Spleen (tissue), 13 donors: ENCODE data around the gene IL17REL. TPM values are rescaled to one million over a fixed set of nuclear protein-coding genes. Genes with fewer than 3 reads are reported as not detected.

Experiments
- DNase-seq: peaks from one replicate; pipeline ENCODE4 v3.0.0-alpha.2; 2020
- H3K27ac ChIP-seq, 8 donors: fragments of 200-600 bp; sonication (generic) in 7 of 8; 1 replicate in 4 of 8; 2 replicates in 4 of 8; pipeline versions ENCODE4 v1.5.0 to v1.8.0; 2016 to 2021; ENCODE audit warnings: inconsistent platforms in 4 of 8, mild to moderate bottlenecking in 4 of 8, moderate library complexity in 1 of 8
- H3K27me3 ChIP-seq, 7 donors: fragments of 200-600 bp; sonication (generic) in 6 of 7; replicated peaks in 1 of 7; 1 replicate in 4 of 7; 2 replicates in 3 of 7; pipeline versions ENCODE4 v1.5.0 to v1.8.0; 2016 to 2021; ENCODE audit warnings: inconsistent platforms in 3 of 7, mild to moderate bottlenecking in 1 of 7
- H3K36me3 ChIP-seq, 6 donors: fragments of 200-600 bp; sonication (generic) in 5 of 6; 1 replicate in 4 of 6; 2 replicates in 2 of 6; pipeline versions ENCODE4 v1.5.0 to v1.8.0; 2016 to 2021; ENCODE audit warnings: inconsistent platforms in 2 of 6
- H3K4me1 ChIP-seq, 6 donors: fragments of 200-600 bp; sonication (generic) in 5 of 6; 1 replicate in 3 of 6; 2 replicates in 3 of 6; pipeline versions ENCODE4 v1.5.0 to v1.8.0; 2016 to 2021; ENCODE audit warnings: inconsistent platforms in 3 of 6
- H3K4me3 ChIP-seq, 8 donors: fragments of 200-600 bp; sonication (generic) in 7 of 8; 1 replicate in 4 of 8; 2 replicates in 4 of 8; pipeline versions ENCODE4 v1.5.0 to v1.8.0; 2016 to 2021; ENCODE audit warnings: inconsistent platforms in 4 of 8, mild to moderate bottlenecking in 4 of 8, moderate library complexity in 2 of 8
- H3K9me3 ChIP-seq, 8 donors: fragments of 200-600 bp; sonication (generic) in 7 of 8; 1 replicate in 4 of 8; 2 replicates in 4 of 8; pipeline versions ENCODE4 v1.5.0 to v1.8.0; 2016 to 2021; ENCODE audit warnings: inconsistent platforms in 4 of 8
- POLR2A ChIP-seq, 3 donors: fragments of 450-650 bp; IDR thresholded peaks; one replicate each; pipeline ENCODE4 v1.5.1; 2017; ENCODE audit warnings: antibody characterized with exemption in 3 of 3, mild to moderate bottlenecking in 1 of 3
- POLR2AphosphoS5 ChIP-seq, 3 donors: sonication (generic); formaldehyde crosslinking; IDR thresholded peaks; one replicate each; pipeline ENCODE4 v1.5.1; 2017; ENCODE audit warnings: antibody characterized with exemption in 3 of 3
- WGBS, 5 donors: extraction: QIAGEN DNeasy Blood & Tissue Kit in 3 of 5; methylation state at CpG; one replicate each; pipeline versions ENCODE4 v1.1.5 to v1.1.7; 2013 to 2018; 5-methylcytosine and 5-hydroxymethylcytosine counted together
- intact Hi-C: fragments of 100-400 bp; cut with DNase I; formaldehyde crosslinking; loops from one replicate; pipeline ENCODE4 v1.15.0; 2023; ENCODE audit warnings: low total_unique reads
- long read RNA-seq, 2 donors: transcript quantifications; one replicate each; lab custom pipeline, GENCODE V29; 2026
- polyA plus RNA-seq, 3 donors: library from polyadenylated mRNA; stranded (reverse); fragments of 200-250 nt; gene quantifications; one replicate each; pipeline ENCODE4 v1.2.1, GENCODE V29; 2013
- total RNA-seq, 7 donors: library from RNA; depleted of rRNA in 3 of 7; stranded (reverse); fragments of >200 nt in 3 of 7; fragmentation: NEBNext Ultra II Directional in 4 of 7; extraction: Animal tissue kit (Norgen Biotek cat#: 25700) in 4 of 7; gene quantifications; one replicate each; pipeline versions ENCODE4 v1.1.0 to v1.2.1, GENCODE V29; 2016 to 2021
- TF ChIP-seq, protein P1 (sequence below), 11 experiments: fragments of 200-600 bp in 7 of 11; fragments of 450-650 bp in 4 of 11; sonication (generic) in 4 of 11; IDR thresholded peaks in 8 of 11; conservative IDR thresholded peaks in 3 of 11; 1 replicate in 7 of 11; 2 replicates in 4 of 11; pipeline versions ENCODE4 v1.4.0 to v1.8.0; 2016 to 2021; ENCODE audit warnings: antibody characterized with exemption in 11 of 11, inconsistent platforms in 4 of 11, mild to moderate bottlenecking in 1 of 11
- donor health status: healthy with polysubstance abuse.
- donor health status: DM: no; HTN: no; CAD: no; lungs with moderate emphysema.
- donor health status: DM: no; HTN: no; CAD: no.
- donor health status: Bipolar disorder and iron deficiency.
- donor health status: healthy.
- donor health status: DM: no; HTN: no; CAD: no.
- donor health status: DM: yes; HTN: yes; CAD: no.

IL17REL gene
- 1 to 10 TPM in 2 of 7 donors, under 1 TPM in 5; 0.23 to 1.9 (median 0.94) TPM for total RNA-seq
- polyA plus RNA-seq, result 1 to 10 TPM in 1 of 3 donors, under 1 TPM in 2; 0.21 to 1.2 (median 0.33) TPM
- long read RNA-seq, donor 1, result 0 reads
- long read RNA-seq, donor 2, result 0 reads

DNA sequence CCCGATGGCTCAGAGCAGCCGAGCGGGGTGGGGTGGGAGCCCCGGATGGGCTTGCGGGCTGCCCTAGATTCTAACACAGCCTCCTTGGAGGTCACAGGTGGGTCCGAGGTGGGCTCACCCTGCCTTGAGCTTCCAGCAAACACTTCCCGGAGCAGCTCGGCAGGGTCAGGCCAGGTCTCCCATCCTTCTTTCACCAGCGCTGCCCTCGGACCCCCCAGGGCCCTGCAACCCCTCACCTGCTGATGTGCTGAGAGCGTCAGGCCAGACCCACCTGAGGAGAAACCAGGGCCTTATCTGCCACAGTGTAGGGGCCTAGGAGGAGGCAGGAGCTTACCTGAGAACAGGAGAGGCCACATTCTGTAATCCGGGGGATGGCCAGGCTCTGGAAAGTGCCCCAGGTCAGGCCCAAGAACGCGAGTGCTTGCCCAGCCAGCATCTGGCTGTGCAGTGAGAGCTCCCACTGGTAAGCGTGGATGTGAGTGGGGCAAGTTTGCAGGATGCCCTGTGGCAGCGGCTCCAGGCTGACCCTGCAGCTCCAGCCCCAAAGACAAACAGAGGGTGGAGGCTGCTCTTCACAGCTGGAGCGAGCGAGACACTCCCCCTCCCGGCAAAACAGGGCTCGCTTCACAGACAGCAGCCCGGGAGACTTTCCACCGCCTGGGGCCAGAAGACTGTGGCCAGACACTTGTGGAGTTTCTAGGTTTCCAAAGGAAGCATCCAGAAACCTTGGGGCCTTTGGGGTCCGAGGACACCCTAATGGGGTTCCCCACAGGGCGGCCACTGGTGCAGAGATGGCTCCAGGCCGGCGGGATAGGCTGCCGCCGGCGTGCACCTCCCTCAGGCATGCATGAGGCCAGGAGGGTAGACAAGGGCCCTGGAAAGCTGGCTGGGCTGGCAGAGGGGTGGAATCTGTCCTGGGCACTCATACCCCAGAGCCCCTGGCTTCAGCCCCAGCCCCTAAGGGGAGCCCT, at the start of gene IL17REL:
Gene IL17REL, minus strand, starts transcription at position 555 of the 971 bp plus-strand sequence. Its CDS starts 119 bp downstream, at position 436.
- H3K9me3 ChIP-seq, result no peaks in the 10 kb centered on the region
- no peak within 1 kb of the TSS for H3K27ac ChIP-seq
- 79 to 85% (median 81%) methylated on average over 15 to 29 of the region's 29 CpGs for WGBS, 5 donors
- intact Hi-C loops, result no loop called here
- no peak for TF ChIP-seq POLR2A (IDR thresholded peaks at IDR 0.05)
- TF ChIP-seq, protein P1, sequence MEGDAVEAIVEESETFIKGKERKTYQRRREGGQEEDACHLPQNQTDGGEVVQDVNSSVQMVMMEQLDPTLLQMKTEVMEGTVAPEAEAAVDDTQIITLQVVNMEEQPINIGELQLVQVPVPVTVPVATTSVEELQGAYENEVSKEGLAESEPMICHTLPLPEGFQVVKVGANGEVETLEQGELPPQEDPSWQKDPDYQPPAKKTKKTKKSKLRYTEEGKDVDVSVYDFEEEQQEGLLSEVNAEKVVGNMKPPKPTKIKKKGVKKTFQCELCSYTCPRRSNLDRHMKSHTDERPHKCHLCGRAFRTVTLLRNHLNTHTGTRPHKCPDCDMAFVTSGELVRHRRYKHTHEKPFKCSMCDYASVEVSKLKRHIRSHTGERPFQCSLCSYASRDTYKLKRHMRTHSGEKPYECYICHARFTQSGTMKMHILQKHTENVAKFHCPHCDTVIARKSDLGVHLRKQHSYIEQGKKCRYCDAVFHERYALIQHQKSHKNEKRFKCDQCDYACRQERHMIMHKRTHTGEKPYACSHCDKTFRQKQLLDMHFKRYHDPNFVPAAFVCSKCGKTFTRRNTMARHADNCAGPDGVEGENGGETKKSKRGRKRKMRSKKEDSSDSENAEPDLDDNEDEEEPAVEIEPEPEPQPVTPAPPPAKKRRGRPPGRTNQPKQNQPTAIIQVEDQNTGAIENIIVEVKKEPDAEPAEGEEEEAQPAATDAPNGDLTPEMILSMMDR (IDR thresholded peaks at IDR 0.05 in 8 of 11, conservative IDR thresholded peaks at IDR 0.05 in 3 of 11), result no peak
- no peak for TF ChIP-seq POLR2AphosphoS5 (IDR thresholded peaks at IDR 0.05)
- H3K4me3 ChIP-seq, result no peak within 1 kb of the TSS
- H3K27me3 ChIP-seq, result peaks cover 2 to 86% (median 66%) of the 10 kb centered on the region in 7 donors
- DNase-seq, result no peak
- H3K4me1 ChIP-seq, result peaks cover 2 to 72% (median 53%) of the 10 kb centered on the region in 6 donors
- H3K36me3 ChIP-seq, result no peaks in the 10 kb centered on the region

DNA sequence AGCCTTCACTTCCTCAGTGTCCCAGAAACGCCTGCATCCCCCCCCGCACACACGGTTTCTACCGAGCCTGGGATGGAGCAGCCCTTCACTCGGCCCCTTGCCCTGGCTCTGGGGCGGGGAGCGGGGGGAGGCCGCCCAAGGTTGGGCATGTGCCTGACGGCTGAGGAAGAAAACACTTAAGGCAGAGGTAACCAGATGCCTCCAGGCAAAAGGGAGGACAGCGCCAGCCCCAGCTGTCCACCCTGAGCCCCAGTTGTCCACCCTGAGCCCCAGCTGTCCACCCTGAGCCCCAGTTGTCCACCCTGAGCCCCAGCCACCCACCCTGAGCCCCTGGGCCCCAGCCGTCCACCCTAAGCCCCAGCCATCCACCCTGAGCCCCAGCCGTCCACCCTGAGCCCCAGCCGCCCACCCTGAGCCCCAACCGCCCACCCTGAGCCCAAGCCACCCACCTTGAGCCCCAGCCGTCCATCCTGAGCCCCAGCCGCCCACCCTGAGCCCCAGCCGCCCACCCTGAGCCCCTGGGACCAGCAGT, 49.3 kb upstream of the IL17REL start:
- Histone ChIP-seq H3K27ac (no peak overlapping the region), H3K4me1 (peaks cover 0 to 39% (median 21%) of the 10 kb centered on the region in 6 donors), H3K9me3 (no peaks in the 10 kb centered on the region), H3K27me3 (peaks cover 3 to 72% (median 31%) of the 10 kb centered on the region in 7 donors), H3K4me3 (no peak overlapping the region), H3K36me3 (no peaks in the 10 kb centered on the region)
- no peak for TF ChIP-seq POLR2AphosphoS5 (IDR thresholded peaks at IDR 0.05)
- TF ChIP-seq POLR2A (IDR thresholded peaks at IDR 0.05), result no peak
- TF ChIP-seq, protein P1 (IDR thresholded peaks at IDR 0.05 in 8 of 11, conservative IDR thresholded peaks at IDR 0.05 in 3 of 11), result no peak
- intact Hi-C loops, result no loop called here
- no peak for DNase-seq
- 41 to 66% (median 53%) methylated on average over 11 to 17 of the region's 17 CpGs for WGBS, 5 donors

DNA sequence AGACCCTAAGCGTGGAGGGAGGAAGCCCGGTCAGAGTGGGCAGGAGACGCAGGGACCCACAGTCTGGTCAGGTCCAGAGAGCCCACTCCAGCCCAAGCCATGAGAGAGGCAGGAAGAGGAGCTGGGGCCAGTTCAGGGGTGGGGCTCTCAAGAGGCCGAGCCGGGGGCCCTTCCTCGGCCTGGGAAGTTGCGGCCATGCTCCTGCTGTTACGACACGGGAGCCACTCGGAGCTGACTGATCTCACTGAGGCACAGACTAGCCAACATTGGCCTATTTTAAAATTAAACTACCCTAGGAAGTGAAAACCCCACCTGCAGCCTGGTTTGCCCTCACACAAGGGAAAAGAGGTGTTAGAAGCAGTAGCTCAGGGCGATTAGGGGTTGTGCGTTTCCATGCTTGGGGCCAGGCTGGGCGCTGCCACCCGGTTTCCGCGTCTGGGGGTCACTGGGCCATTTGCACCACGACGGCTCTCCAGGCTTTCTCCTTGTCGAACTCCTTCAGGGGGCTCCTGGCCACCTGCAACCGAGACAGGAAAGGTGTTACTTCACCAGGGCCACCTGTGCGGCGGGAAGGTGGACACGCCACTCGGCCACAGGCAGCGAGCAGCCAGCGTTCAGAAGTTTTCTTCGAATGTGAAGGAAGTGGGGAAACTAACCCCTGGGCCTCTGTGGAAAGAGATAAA, 48.7 kb upstream of the IL17REL start:
- Histone ChIP-seq H3K9me3 (no peaks in the 10 kb centered on the region), H3K4me1 (peaks cover 0 to 39% (median 21%) of the 10 kb centered on the region in 6 donors), H3K27me3 (peaks cover 3 to 79% (median 31%) of the 10 kb centered on the region in 7 donors), H3K27ac (peak overlapping the region in 1 of 8 donors; percentile 30), H3K36me3 (no peaks in the 10 kb centered on the region), H3K4me3 (no peak overlapping the region)
- no peak for DNase-seq
- 25 to 64% (median 38%) methylated on average over 17 to 27 of the region's 27 CpGs for WGBS, 5 donors
- TF ChIP-seq, protein P1 (IDR thresholded peaks at IDR 0.05 in 8 of 11, conservative IDR thresholded peaks at IDR 0.05 in 3 of 11), result no peak
- TF ChIP-seq POLR2AphosphoS5 (IDR thresholded peaks at IDR 0.05) (no peak), POLR2A (IDR thresholded peaks at IDR 0.05) (no peak)
- intact Hi-C loops, result no loop called here
